ENCODE data around the gene THAP11. TPM values are rescaled to one million over a fixed set of nuclear protein-coding genes. Genes with fewer than 3 reads are reported as not detected.

The THAP11 gene
- total and polyA plus RNA-seq, 7 donors, result 30.2 to 78.6 (median 35.0) TPM

DNA sequence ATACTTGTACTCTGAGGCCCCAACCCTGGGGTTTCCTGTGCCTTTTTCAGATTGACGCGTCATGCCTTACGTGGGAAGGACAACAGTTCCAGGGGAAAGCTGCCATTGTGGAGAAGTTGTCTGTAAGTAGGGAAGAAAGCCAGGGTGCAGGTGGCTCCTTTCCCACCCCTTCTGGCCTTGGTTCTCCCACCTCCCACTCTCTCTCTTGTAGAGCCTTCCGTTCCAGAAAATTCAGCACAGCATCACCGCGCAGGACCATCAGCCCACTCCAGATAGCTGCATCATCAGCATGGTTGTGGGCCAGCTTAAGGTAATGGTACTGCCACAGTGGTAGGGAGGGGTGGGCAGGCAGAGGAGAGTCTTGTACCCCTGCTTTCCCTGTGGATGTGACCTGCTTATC, 26.2 kb downstream of the THAP11 start:
- ATAC-seq (no peak), DNase-seq (no peak)
- Histone ChIP-seq H3K36me3 (ENCODE audit: insufficient read depth in 1 of 2, low read depth in 1 of 2) (peaks cover 2 to 77% of the 10 kb centered on the region in 2 donors), H3K27ac (no peak overlapping the region), H3K9me3 (no peaks in the 10 kb centered on the region), H3K4me3 (no peak overlapping the region), H3K27me3 (ENCODE audit: insufficient read depth in 3 of 3, low read length in 2 of 3) (no peaks in the 10 kb centered on the region), H3K4me1 (peaks cover 28% of the 10 kb centered on the region)
- intact Hi-C loops (cut with DNase I), result no loop called here
- TF ChIP-seq, protein P1, sequence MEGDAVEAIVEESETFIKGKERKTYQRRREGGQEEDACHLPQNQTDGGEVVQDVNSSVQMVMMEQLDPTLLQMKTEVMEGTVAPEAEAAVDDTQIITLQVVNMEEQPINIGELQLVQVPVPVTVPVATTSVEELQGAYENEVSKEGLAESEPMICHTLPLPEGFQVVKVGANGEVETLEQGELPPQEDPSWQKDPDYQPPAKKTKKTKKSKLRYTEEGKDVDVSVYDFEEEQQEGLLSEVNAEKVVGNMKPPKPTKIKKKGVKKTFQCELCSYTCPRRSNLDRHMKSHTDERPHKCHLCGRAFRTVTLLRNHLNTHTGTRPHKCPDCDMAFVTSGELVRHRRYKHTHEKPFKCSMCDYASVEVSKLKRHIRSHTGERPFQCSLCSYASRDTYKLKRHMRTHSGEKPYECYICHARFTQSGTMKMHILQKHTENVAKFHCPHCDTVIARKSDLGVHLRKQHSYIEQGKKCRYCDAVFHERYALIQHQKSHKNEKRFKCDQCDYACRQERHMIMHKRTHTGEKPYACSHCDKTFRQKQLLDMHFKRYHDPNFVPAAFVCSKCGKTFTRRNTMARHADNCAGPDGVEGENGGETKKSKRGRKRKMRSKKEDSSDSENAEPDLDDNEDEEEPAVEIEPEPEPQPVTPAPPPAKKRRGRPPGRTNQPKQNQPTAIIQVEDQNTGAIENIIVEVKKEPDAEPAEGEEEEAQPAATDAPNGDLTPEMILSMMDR (IDR thresholded peaks at IDR 0.05), result no peak
- WGBS, 3 donors, result 91 to 96% (median 93%) methylated on average over 6 of the region's 6 CpGs

DNA sequence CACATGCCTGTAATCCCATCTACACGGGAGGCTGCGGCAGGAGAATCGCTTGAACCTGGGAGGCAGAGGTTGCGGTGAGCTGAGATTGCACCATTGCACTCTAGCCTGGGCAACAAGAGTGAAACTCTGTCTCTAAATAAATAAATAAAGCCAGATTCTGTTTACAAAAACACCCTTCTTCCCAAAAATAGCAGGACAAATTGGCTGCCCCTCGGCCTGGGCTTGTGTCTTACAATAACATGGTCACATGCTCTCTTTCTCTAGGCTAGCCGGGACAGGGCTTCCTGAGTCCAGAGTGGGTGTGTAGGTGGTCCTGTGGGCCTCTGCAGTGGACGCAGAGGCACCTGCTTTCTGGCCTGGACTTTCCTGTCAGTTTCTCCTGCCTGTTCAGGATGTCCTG, 27.5 kb downstream of the THAP11 start:
- Histone ChIP-seq H3K27ac (no peak overlapping the region), H3K9me3 (no peaks in the 10 kb centered on the region), H3K27me3 (ENCODE audit: insufficient read depth in 3 of 3, low read length in 2 of 3) (no peaks in the 10 kb centered on the region), H3K4me3 (no peak overlapping the region), H3K4me1 (peaks cover 25% of the 10 kb centered on the region), H3K36me3 (ENCODE audit: insufficient read depth in 1 of 2, low read depth in 1 of 2) (peaks cover 2 to 75% of the 10 kb centered on the region in 2 donors)
- intact Hi-C loops (cut with DNase I), result no loop called here
- ATAC-seq, result no peak
- DNase-seq, result no peak
- WGBS, 3 donors, result 69 to 79% (median 69%) methylated on average over 7 of the region's 7 CpGs
- TF ChIP-seq, protein P1 (IDR thresholded peaks at IDR 0.05), result no peak

DNA sequence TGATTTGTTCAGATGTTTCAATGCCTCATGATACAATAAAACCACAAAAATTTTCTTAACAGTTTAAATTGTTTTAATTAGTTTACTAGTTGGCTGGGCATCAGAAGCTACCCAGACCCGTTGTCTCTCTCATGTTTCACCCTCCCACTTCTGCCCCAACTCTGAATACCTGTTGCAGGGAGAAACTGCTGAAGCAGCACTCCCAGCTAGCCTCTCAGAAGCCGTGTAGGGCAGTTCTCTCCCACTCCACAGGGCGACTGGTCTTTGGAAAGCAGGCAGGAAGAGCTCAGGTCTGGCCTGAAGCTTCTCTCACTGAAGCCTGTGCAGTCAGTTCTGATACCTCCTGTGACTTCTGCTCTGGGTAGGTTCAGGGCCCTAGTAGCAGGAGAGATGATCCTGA, 29.1 kb downstream of the THAP11 start:
- WGBS, 3 donors, result 54 to 70% (median 70%) methylated on average over 3 of the region's 3 CpGs
- ATAC-seq (no peak), DNase-seq (no peak)
- TF ChIP-seq, protein P1 (IDR thresholded peaks at IDR 0.05), result no peak
- intact Hi-C loops (cut with DNase I), result no loop called here
- Histone ChIP-seq H3K27ac (peak overlapping the region; percentile 87), H3K4me3 (no peak overlapping the region), H3K4me1 (peaks cover 29% of the 10 kb centered on the region), H3K27me3 (ENCODE audit: insufficient read depth in 3 of 3, low read length in 2 of 3) (no peaks in the 10 kb centered on the region), H3K36me3 (ENCODE audit: insufficient read depth in 1 of 2, low read depth in 1 of 2) (peaks cover 2 to 65% of the 10 kb centered on the region in 2 donors), H3K9me3 (no peaks in the 10 kb centered on the region)

DNA sequence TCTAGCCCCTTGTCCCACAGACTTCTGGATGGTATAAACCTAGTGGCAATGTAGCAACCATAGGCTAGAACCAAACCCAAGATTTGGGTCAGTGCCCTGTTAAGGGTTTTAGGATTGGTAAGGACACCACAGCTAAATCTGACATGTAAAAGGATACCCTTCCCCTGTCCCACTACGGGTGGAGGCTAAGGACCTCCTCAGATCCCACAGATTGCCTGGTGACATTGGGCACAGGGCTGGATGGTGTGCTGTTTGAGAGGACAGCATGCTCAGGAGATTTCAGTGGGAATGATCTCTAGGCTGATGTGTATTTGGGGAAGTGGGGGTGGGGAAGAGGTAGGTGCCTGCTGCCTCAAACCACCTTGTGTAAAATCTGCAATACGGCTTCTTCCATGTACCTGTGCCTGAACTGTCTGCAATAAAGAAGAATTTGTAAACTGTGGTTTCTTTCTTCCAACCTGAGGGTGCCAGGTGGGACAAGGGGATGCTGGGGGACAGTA, 30.1 kb downstream of the THAP11 start:
- peak overlapping the region; percentile 87 for H3K27ac ChIP-seq
- H3K36me3 ChIP-seq (ENCODE audit: insufficient read depth in 1 of 2, low read depth in 1 of 2), result peaks cover 2 to 65% of the 10 kb centered on the region in 2 donors
- ATAC-seq (peak in 1 of 4 donors; percentile 5), DNase-seq (no peak)
- peak overlapping the region; percentile 100 for H3K4me3 ChIP-seq
- 49 to 64% (median 59%) methylated on average over 2 of the region's 2 CpGs for WGBS, 3 donors
- TF ChIP-seq, protein P1 (IDR thresholded peaks at IDR 0.05), result no peak
- H3K27me3 ChIP-seq (ENCODE audit: insufficient read depth in 3 of 3, low read length in 2 of 3), result no peaks in the 10 kb centered on the region
- intact Hi-C loops (cut with DNase I), result no loop called here
- peaks cover 30% of the 10 kb centered on the region for H3K4me1 ChIP-seq
- no peaks in the 10 kb centered on the region for H3K9me3 ChIP-seq
